GM12801 (cell line): ENCODE data around the gene LGMN.

Experiments
- CTCF ChIP-seq: IDR thresholded peaks from one replicate; pipeline ENCODE4 v1.5.1; 2011; ENCODE audit warnings: control low read depth; ENCODE audit not compliant: insufficient read length; ENCODE audit errors: extremely low read depth

LGMN gene

GRCh38 chr14:92702441-92702918, 45.9 kb downstream of the LGMN start:
- no peak for TF ChIP-seq CTCF

GRCh38 chr14:92701826-92702225, 46.6 kb downstream of the LGMN start:
- no peak for TF ChIP-seq CTCF

- no peak for TF ChIP-seq CTCF
Observed at GRCh38 chr14:92698393-92698792, 50.0 kb downstream of the LGMN start.

GRCh38 chr14:92696366-92696765, 52.1 kb downstream of the LGMN start:
- no peak for TF ChIP-seq CTCF

DNA sequence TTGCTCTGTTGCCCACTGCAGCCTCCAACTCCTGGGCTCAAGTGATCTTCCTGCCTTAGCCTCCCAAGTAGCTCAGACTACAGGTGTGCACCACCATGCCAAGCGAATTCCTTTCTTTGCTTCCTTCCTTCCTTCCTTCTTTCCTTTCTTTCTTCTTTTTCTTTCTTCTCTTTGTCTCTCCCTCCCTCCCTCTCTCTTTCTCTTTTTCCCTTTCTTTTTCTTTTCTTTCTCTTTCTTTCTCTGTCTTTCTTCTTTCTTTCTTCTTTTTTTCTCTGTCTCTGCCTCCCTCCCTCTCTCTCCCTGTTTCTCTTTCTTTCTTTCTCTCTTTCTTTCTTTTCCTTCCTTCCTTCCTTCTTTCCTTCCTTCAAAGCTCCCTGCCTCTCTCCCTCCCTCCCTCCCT, 52.9 kb downstream of the LGMN start:
- TF ChIP-seq CTCF: no peak

GRCh38 chr14:92694807-92695206, 53.6 kb downstream of the LGMN start:
- TF ChIP-seq CTCF: no peak

DNA sequence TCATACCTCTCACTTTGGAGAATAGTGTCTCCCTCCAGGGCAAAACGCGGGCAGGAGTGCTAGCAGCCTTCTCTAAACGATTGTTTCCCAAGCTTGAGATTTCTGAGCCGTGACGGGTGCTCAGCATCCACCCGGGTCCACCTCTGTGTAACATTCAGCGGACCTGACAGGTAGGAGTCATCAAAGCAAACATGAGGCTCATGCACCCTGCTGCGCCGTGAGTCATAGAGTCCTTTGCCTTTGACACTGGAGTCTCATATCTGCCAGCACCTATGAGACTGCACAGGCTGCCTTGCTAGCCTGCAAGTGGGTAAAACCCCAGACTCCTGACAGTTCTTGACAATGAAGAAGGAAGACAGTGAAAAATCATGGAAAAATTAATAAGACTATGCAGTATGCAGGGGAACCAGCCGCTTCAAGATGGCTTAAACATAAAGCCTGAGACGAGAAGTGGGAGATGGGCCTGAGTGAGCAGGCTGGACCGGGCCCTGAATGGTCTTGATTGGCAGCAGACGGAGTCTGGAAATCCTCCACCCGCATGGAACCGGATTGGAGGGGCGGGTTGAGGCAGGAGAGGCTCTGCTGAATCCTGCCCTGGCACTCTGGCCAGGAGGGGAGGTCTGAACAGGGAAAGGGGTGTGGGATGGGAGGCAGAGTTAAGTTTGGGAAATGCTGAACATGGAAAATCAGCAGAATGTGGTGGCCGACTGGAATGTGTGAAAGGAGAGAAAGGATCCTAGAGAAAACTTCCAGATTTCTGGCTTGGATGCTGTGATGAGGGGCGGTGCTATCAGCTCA, 54.2 kb downstream of the LGMN start:
- TF ChIP-seq CTCF: no peak

DNA sequence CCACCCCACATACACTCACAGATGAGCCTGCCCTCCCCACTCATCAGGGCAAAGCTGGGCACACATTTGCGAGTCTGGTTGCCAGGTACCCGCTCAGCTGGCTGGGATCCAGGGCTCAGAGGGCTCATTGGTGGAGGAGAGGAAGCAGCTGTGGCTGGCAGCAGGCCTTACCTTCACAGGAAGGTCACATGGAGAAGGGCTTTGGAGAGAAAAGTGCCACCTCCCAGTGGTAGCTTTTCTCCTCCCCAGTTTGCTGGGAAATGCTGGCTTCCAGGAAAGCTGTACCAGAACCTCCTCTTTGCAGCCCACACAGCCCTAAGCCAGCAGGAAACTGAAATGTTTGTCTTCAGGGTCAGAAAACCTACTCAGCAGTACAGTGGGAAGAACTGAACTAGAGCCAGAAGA, 55.6 kb downstream of the LGMN start:
- TF ChIP-seq CTCF: no peak
